Measurements from ENCODE around the gene ASGR2.
"Not testable (repeated sequence)": the region's sequence is repeated elsewhere in the genome, so short reads cannot be mapped to it uniquely, and the experiment has no call there.

Gene ASGR2

GRCh38 chr17:7123844-7124243 is 9.2 kb upstream of the ASGR2 start:
- no peak for DNase-seq

- DNase-seq, result no peak
Measured at GRCh38 chr17:7122381-7122780, 7.8 kb upstream of the ASGR2 start.

GRCh38 chr17:7120635-7121034 is 6.0 kb upstream of the ASGR2 start:
- not testable (repeated sequence) for DNase-seq

GRCh38 chr17:7120123-7120522 is 5.5 kb upstream of the ASGR2 start:
- no peak for DNase-seq

GRCh38 chr17:7119314-7119713 is 4.7 kb upstream of the ASGR2 start:
- no peak for DNase-seq

- no peak for DNase-seq
Measured at GRCh38 chr17:7114875-7115614, 423 bp upstream of the ASGR2 start.

GRCh38 chr17:7113273-7114071 is 1.1 kb downstream of the ASGR2 start:
- DNase-seq, result no peak

- DNase-seq, result no peak
Measured at GRCh38 chr17:7112510-7113108, 2.0 kb downstream of the ASGR2 start.

GRCh38 chr17:7111784-7112509 is 2.7 kb downstream of the ASGR2 start:
- DNase-seq, result no peak

- no peak for DNase-seq
Measured at GRCh38 chr17:7110617-7111306, 3.9 kb downstream of the ASGR2 start.

GRCh38 chr17:7109461-7110322 is 4.9 kb downstream of the ASGR2 start:
- DNase-seq, result no peak

GRCh38 chr17:7108981-7109380 is 5.6 kb downstream of the ASGR2 start:
- no peak for DNase-seq

- no peak for DNase-seq
Measured at GRCh38 chr17:7108560-7108925, 6.1 kb downstream of the ASGR2 start.

- DNase-seq, result no peak
Measured at GRCh38 chr17:7107795-7108559, 6.6 kb downstream of the ASGR2 start.

- no peak for DNase-seq
Measured at GRCh38 chr17:7107012-7107754, 7.4 kb downstream of the ASGR2 start.

- DNase-seq, result no peak
Measured at GRCh38 chr17:7102421-7102820, 12.2 kb downstream of the ASGR2 start.

GRCh38 chr17:7101531-7101930 is 13.1 kb downstream of the ASGR2 start:
- DNase-seq, result no peak

- not testable (repeated sequence) for DNase-seq
Measured at GRCh38 chr17:7100641-7101379, 13.8 kb downstream of the ASGR2 start.

- DNase-seq, result no peak
Measured at GRCh38 chr17:7098802-7099459, 15.7 kb downstream of the ASGR2 start.
